Measurements from ENCODE around the gene TAS2R3.
"Not testable (repeated sequence)": the region's sequence is repeated elsewhere in the genome, so short reads cannot be mapped to it uniquely, and the experiment has no call there.

Gene TAS2R3

DNA sequence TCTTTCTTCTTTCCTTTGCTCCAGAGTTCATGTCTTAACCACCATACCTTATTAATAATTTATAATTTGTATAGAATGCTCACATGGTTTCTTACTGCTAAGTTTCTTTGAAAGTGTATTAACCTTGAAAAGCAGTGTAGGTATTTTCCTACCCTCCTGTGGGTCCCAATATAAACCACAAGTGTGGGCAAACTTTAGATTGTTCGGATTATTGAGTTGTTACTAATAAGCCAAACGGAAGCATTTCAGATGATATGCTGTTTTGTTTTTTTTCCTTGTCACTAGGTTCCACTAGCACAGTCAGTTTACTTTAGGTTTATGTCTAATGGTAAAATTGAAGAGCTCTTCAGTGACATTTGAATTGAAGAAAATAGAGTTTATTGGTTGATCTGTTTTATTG, 15.5 kb upstream of the TAS2R3 start:
- H3K27me3 Mint-ChIP-seq, result no peaks in the 10 kb centered on the region

GRCh38 chr7:141751904-141752303, 12.0 kb upstream of the TAS2R3 start:
- Mint-ChIP-seq H3K9me3 (peaks cover 22% of the 10 kb centered on the region), H3K36me3 (ENCODE audit: low read depth) (peaks cover 90% of the 10 kb centered on the region)
- H3K27ac Mint-ChIP-seq; H3K4me3 Mint-ChIP-seq; H3K4me1 Mint-ChIP-seq (ENCODE audit: low read depth); H3K27me3 Mint-ChIP-seq: not testable (repeated sequence)

More for the DNA sequence above, 15.5 kb upstream of the TAS2R3 start:
- Mint-ChIP-seq H3K27ac (no peak overlapping the region), H3K4me1 (ENCODE audit: low read depth) (peaks cover 1% of the 10 kb centered on the region), H3K9me3 (peaks cover 22% of the 10 kb centered on the region), H3K4me3 (no peak overlapping the region), H3K36me3 (ENCODE audit: low read depth) (peaks cover 90% of the 10 kb centered on the region)

GRCh38 chr7:141752634-141753033, 11.3 kb upstream of the TAS2R3 start:
- H3K27me3 Mint-ChIP-seq, result no peaks in the 10 kb centered on the region
- no peak overlapping the region for H3K4me3 Mint-ChIP-seq
- H3K9me3 Mint-ChIP-seq, result peaks cover 22% of the 10 kb centered on the region
- H3K27ac Mint-ChIP-seq, result no peak overlapping the region
- no peaks in the 10 kb centered on the region for H3K4me1 Mint-ChIP-seq (ENCODE audit: low read depth)
- H3K36me3 Mint-ChIP-seq (ENCODE audit: low read depth), result peaks cover 97% of the 10 kb centered on the region

DNA sequence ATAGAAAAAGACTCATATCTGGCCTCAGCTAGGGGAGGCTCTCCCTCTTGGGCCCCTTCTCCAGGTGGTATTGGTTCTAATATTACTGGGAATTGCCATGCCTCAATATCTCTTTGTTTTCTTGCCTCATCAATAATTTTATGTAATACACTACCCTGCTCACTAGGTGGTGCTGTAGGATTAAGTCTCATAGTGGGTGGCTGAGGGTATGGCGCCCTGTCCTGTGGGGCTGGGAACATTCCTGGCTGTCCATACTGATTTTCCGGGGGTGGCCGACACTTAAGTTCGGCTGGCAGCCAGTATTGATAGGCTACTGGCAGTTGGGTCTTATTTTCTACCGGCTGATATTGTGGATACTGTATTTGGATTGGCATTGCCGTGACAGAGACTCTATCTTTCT, 9.0 kb upstream of the TAS2R3 start:
- Mint-ChIP-seq H3K9me3 (peaks cover 20% of the 10 kb centered on the region), H3K27ac (no peak overlapping the region), H3K36me3 (ENCODE audit: low read depth) (peaks cover 96% of the 10 kb centered on the region), H3K27me3 (no peaks in the 10 kb centered on the region), H3K4me3 (no peak overlapping the region), H3K4me1 (ENCODE audit: low read depth) (no peaks in the 10 kb centered on the region)

- H3K36me3 Mint-ChIP-seq (ENCODE audit: low read depth), result peaks cover 53% of the 10 kb centered on the region
- not testable (repeated sequence) for H3K27ac Mint-ChIP-seq; H3K27me3 Mint-ChIP-seq; H3K4me3 Mint-ChIP-seq; H3K4me1 Mint-ChIP-seq (ENCODE audit: low read depth); H3K9me3 Mint-ChIP-seq
Measured at GRCh38 chr7:141770083-141770583, 6.2 kb downstream of the TAS2R3 start.

DNA sequence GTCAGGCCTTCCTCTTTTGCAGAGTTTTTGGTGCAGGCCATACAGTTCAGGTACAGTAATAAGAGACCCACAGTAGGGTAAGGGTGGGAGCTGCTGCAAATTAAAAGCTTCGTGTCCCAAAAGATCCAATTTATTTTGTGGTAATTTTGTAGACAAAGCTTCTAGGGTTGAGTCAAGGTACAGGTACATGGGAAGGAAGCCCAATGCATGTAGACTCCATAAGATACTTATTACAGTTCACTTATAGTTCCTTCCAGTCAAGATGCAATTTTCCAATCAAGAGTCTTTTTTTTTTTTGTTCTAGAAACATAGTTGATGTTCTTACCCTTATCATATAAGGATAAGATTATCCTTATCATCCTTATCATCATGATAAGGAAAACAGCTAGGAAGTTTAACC, 12.5 kb downstream of the TAS2R3 start, which contains the start of gene TAS2R4:
Gene TAS2R4, plus strand, starts transcription at position 301 of the 400 bp plus-strand sequence. CDS start 1,815 bp downstream, outside the sequence.
- Mint-ChIP-seq H3K27me3 (no peaks in the 10 kb centered on the region), H3K27ac (no peak within 1 kb of the TSS), H3K36me3 (ENCODE audit: low read depth) (peaks cover 56% of the 10 kb centered on the region), H3K4me1 (ENCODE audit: low read depth) (no peaks in the 10 kb centered on the region), H3K9me3 (peaks cover 4% of the 10 kb centered on the region), H3K4me3 (no peak within 1 kb of the TSS)

DNA sequence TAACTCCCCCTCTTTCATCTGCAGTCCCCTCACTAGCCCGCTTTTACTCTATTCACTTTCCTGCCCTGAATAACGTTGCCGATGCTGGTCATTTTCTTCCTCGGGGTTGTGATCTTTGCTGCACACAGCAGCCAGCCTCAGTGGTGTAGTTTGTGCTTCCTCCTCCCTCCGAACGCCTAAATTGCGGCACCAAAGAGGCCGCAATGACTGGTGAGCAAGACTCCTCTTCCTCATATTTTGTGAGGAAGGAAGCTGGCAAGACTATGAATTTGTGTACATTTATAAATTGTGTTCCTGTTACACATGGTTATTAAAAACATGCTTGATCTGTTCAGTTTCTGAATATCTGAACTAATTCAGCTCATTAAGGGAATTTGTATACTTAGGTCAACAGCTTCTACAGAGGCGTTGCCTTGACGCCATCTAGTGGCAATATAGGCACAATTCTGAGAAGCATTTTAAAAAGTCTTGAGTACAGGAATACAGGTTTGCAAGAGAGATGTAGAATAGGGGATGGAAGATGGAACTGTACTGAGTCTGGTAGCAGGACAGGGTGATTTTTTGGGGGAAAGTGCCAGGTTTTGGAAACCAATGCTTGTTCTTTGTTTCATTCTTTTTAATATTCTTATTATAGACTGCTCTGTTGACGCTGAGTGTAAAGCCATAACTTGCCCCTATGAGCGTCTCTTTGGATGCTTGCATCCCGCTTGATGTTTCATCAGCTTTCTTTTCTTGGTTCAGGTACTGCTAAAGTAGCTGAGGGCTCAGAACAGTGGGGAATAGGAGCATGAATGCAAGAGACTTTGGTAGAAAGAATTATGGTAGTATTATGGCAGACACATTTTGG, 22.0 kb downstream of the TAS2R3 start:
- no peak overlapping the region for H3K27ac Mint-ChIP-seq
- H3K27me3 Mint-ChIP-seq, result no peaks in the 10 kb centered on the region
- H3K9me3 Mint-ChIP-seq, result no peaks in the 10 kb centered on the region
- no peak overlapping the region for H3K4me3 Mint-ChIP-seq
- peaks cover 7% of the 10 kb centered on the region for H3K36me3 Mint-ChIP-seq (ENCODE audit: low read depth)
- H3K4me1 Mint-ChIP-seq (ENCODE audit: low read depth), result no peaks in the 10 kb centered on the region

DNA sequence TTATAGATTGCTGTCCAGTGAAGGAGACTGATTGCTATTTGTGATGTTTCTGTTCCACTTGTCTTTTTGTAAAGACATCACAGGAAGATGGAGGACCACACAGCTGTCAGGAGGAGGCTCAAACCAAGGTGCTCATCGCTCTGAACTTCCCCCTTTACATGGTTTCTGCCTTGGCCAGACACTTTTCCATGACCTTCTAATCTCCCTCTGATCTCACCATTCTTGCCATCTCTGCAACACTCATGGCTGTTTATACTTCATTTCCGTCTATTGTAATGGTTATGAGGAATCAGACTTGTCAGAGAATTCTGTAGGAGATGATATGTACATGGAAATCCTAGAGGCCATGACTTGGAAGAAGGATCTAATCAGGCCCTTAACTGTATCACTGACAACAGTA, 24.4 kb downstream of the TAS2R3 start:
- no peaks in the 10 kb centered on the region for H3K9me3 Mint-ChIP-seq
- H3K36me3 Mint-ChIP-seq (ENCODE audit: low read depth), result peaks cover 16% of the 10 kb centered on the region
- no peak overlapping the region for H3K4me3 Mint-ChIP-seq
- H3K27ac Mint-ChIP-seq, result no peak overlapping the region
- H3K4me1 Mint-ChIP-seq (ENCODE audit: low read depth), result no peaks in the 10 kb centered on the region
- H3K27me3 Mint-ChIP-seq, result no peaks in the 10 kb centered on the region

DNA sequence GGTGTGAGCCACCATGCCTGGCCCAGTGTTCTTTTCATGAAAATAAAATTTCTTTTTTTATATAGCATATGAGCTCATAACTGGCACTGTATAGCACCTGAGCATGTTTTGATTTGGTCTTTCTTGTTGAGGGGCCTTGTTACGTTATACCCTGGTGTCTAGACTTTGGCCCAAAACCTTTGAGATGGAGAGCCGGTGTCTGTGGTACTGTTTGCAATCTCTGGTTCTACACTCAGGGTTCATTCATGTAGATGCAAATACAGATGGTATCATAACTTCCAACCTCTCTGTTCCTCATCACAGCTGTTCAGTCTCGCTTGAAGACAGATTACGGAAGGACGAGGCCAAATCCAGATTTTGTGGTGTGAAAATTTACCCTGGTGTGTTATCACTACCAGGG, 26.0 kb downstream of the TAS2R3 start, which contains the start of gene TAS2R5:
Gene TAS2R5, plus strand, starts transcription at position 301 of the 400 bp plus-strand sequence. CDS start 145 bp downstream, outside the sequence.
- H3K27ac Mint-ChIP-seq, result no peak within 1 kb of the TSS
- H3K36me3 Mint-ChIP-seq (ENCODE audit: low read depth), result peaks cover 22% of the 10 kb centered on the region
- no peaks in the 10 kb centered on the region for H3K9me3 Mint-ChIP-seq
- H3K4me3 Mint-ChIP-seq, result no peak within 1 kb of the TSS
- H3K4me1 Mint-ChIP-seq (ENCODE audit: low read depth), result no peaks in the 10 kb centered on the region
- H3K27me3 Mint-ChIP-seq, result no peaks in the 10 kb centered on the region

DNA sequence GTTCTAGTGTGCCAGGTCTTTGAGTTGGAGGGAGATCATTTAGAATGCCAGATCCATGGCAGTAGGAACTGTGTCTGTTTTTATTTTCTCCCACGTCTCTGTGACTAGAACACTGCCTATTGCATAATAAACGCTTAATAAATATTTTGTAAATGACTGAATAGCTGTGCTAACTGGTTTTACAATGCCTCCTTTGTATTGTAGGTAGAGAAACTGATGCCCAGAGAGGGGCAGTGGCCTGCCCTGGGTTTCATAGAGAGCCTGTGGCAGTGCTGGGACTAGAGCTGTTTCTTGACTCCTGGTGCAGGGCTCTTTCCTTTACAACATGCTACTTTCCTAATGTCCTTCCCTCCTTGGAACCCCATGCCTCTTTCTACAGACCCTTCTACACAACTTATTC, 28.6 kb downstream of the TAS2R3 start:
- H3K4me3 Mint-ChIP-seq, result no peak overlapping the region
- H3K9me3 Mint-ChIP-seq, result no peaks in the 10 kb centered on the region
- H3K27me3 Mint-ChIP-seq, result no peaks in the 10 kb centered on the region
- H3K27ac Mint-ChIP-seq, result no peak overlapping the region
- no peaks in the 10 kb centered on the region for H3K4me1 Mint-ChIP-seq (ENCODE audit: low read depth)
- peaks cover 29% of the 10 kb centered on the region for H3K36me3 Mint-ChIP-seq (ENCODE audit: low read depth)
